ENCODE data around the gene ABCG4.

GRCh38 chr11:119149018-119149785, at the start of gene ABCG4:
- TF ChIP-seq POLR2A (IDR thresholded peaks at IDR 0.05; ENCODE audit: low read length) (no peak), GATA1 (IDR thresholded peaks at IDR 0.05; ENCODE audit: low read depth, low read length) (no peak)
